ENCODE measurements around the gene TAP1.
"Not testable (repeated sequence)": the region's sequence is repeated elsewhere in the genome, so short reads cannot be mapped to it uniquely, and the experiment has no call there.

TAP1 gene

GRCh38 chr6:32853541-32854375 lies at the start of gene TAP1, which contains the start of gene PSMB9:
Gene TAP1, minus strand, starts transcription at chr6:32853704. Its CDS starts 68 bp downstream, at chr6:32853636.
Gene PSMB9, plus strand, starts transcription at chr6:32854192. Its CDS starts 38 bp downstream, at chr6:32854230.
- peak; percentile 89 to 95 for DNase-seq (ENCODE audit: low read depth in 2 of 2)

GRCh38 chr6:32895006-32895345 lies 41.5 kb upstream of the TAP1 start:
- no peak for DNase-seq (ENCODE audit: low read depth in 2 of 2)

- peak; percentile 86 to 93 for DNase-seq (ENCODE audit: low read depth in 2 of 2)
Measured at GRCh38 chr6:32894085-32895005, 40.8 kb upstream of the TAP1 start.

- no peak for DNase-seq (ENCODE audit: low read depth in 2 of 2)
Measured at GRCh38 chr6:32890831-32891230, 37.3 kb upstream of the TAP1 start.

- DNase-seq (ENCODE audit: low read depth in 2 of 2) = no peak
Measured at GRCh38 chr6:32889533-32889932, 36.0 kb upstream of the TAP1 start.

GRCh38 chr6:32888576-32888975 lies 35.1 kb upstream of the TAP1 start:
- DNase-seq (ENCODE audit: low read depth in 2 of 2) = no peak

- DNase-seq (ENCODE audit: low read depth in 2 of 2) = no peak
Measured at GRCh38 chr6:32887616-32888015, 34.1 kb upstream of the TAP1 start.

GRCh38 chr6:32886681-32887383 lies 33.3 kb upstream of the TAP1 start:
- no peak for DNase-seq (ENCODE audit: low read depth in 2 of 2)

- DNase-seq (ENCODE audit: low read depth in 2 of 2) = no peak
Measured at GRCh38 chr6:32885698-32886286, 32.3 kb upstream of the TAP1 start.

- DNase-seq (ENCODE audit: low read depth in 2 of 2) = no peak
Measured at GRCh38 chr6:32883789-32884188, 30.3 kb upstream of the TAP1 start.

- no peak for DNase-seq (ENCODE audit: low read depth in 2 of 2)
Measured at GRCh38 chr6:32882879-32883250, 29.4 kb upstream of the TAP1 start.

- DNase-seq (ENCODE audit: low read depth in 2 of 2) = not testable (repeated sequence)
Measured at GRCh38 chr6:32880962-32881361, 27.5 kb upstream of the TAP1 start.

GRCh38 chr6:32879691-32880090 lies 26.2 kb upstream of the TAP1 start:
- no peak for DNase-seq (ENCODE audit: low read depth in 2 of 2)

GRCh38 chr6:32876603-32877002 lies 23.1 kb upstream of the TAP1 start:
- DNase-seq (ENCODE audit: low read depth in 2 of 2) = no peak

GRCh38 chr6:32873947-32874346 lies 20.4 kb upstream of the TAP1 start:
- not testable (repeated sequence) for DNase-seq (ENCODE audit: low read depth in 2 of 2)

- DNase-seq (ENCODE audit: low read depth in 2 of 2) = peak; percentile 72 to 80
Measured at GRCh38 chr6:32868257-32868788, 14.8 kb upstream of the TAP1 start.

- DNase-seq (ENCODE audit: low read depth in 2 of 2) = no peak
Measured at GRCh38 chr6:32867554-32868256, 14.2 kb upstream of the TAP1 start.

GRCh38 chr6:32867022-32867477 lies 13.5 kb upstream of the TAP1 start:
- no peak for DNase-seq (ENCODE audit: low read depth in 2 of 2)

- DNase-seq (ENCODE audit: low read depth in 2 of 2) = no peak
Measured at GRCh38 chr6:32865724-32866443, 12.4 kb upstream of the TAP1 start.

GRCh38 chr6:32862725-32863124 lies 9.2 kb upstream of the TAP1 start:
- DNase-seq (ENCODE audit: low read depth in 2 of 2) = no peak
